ENCODE measurements around the gene CDC25B. TPM values are rescaled to one million over a fixed set of nuclear protein-coding genes. Genes with fewer than 3 reads are reported as not detected.
"Not testable (repeated sequence)": the region's sequence is repeated elsewhere in the genome, so short reads cannot be mapped to it uniquely, and the experiment has no call there.

The CDC25B gene
- total RNA-seq, 1 donor from 2014 or later = 127 TPM

GRCh38 chr20:3821996-3822395, 25.9 kb downstream of the CDC25B start:
- no peak for DNase-seq (ENCODE audit: low read depth)

GRCh38 chr20:3823881-3824280, 27.8 kb downstream of the CDC25B start:
- no peak for DNase-seq (ENCODE audit: low read depth)

GRCh38 chr20:3825526-3825925, 29.4 kb downstream of the CDC25B start:
- DNase-seq (ENCODE audit: low read depth) = no peak

- no peak for DNase-seq (ENCODE audit: low read depth)
These were observed 30.3 kb downstream of the CDC25B start for GRCh38 chr20:3826420-3826819.

- no peak for DNase-seq (ENCODE audit: low read depth)
These were observed 32.7 kb downstream of the CDC25B start for GRCh38 chr20:3828798-3829197.

- not testable (repeated sequence) for DNase-seq (ENCODE audit: low read depth)
These were observed 33.8 kb downstream of the CDC25B start for GRCh38 chr20:3829891-3830290.

GRCh38 chr20:3836132-3836531, 40.0 kb downstream of the CDC25B start:
- DNase-seq (ENCODE audit: low read depth) = no peak

GRCh38 chr20:3839328-3839727, 43.2 kb downstream of the CDC25B start:
- DNase-seq (ENCODE audit: low read depth) = no peak

GRCh38 chr20:3840201-3840600, 44.1 kb downstream of the CDC25B start:
- DNase-seq (ENCODE audit: low read depth) = not testable (repeated sequence)

GRCh38 chr20:3842348-3842930, 46.3 kb downstream of the CDC25B start:
- peak; percentile 43 for DNase-seq (ENCODE audit: low read depth)

- DNase-seq (ENCODE audit: low read depth) = peak; percentile 54
These were observed 47.4 kb downstream of the CDC25B start for GRCh38 chr20:3843490-3843889.

- DNase-seq (ENCODE audit: low read depth) = not testable (repeated sequence)
These were observed 48.0 kb downstream of the CDC25B start for GRCh38 chr20:3843990-3844619.

GRCh38 chr20:3846378-3846739, 50.2 kb downstream of the CDC25B start:
- DNase-seq (ENCODE audit: low read depth) = no peak

- peak; percentile 84 for DNase-seq (ENCODE audit: low read depth)
These were observed 50.8 kb downstream of the CDC25B start, which contains the start of gene MAVS for GRCh38 chr20:3846740-3847428. MAVS (plus strand) TSS chr20:3846834; CDS start chr20:3854625, 7,791 bp downstream.

- DNase-seq (ENCODE audit: low read depth) = no peak
These were observed 51.4 kb downstream of the CDC25B start for GRCh38 chr20:3847429-3847940.

- DNase-seq (ENCODE audit: low read depth) = no peak
These were observed 52.5 kb downstream of the CDC25B start for GRCh38 chr20:3848565-3848964.

- no peak for DNase-seq (ENCODE audit: low read depth)
These were observed 58.4 kb downstream of the CDC25B start for GRCh38 chr20:3854462-3854871.

Other genes with a start within 250 kb of the CDC25B start
- not detected in 2 replicates for gene GFRA4, start 132.9 kb upstream of the CDC25B start, total RNA-seq
- gene ADAM33, start 114.3 kb upstream of the CDC25B start, total RNA-seq = 0.62 and 0.72 TPM in 2 replicates
- gene SIGLEC1, start 83.7 kb upstream of the CDC25B start, total RNA-seq = 0.53 and 1.3 TPM in 2 replicates
- gene HSPA12B, start 63.6 kb upstream of the CDC25B start, total RNA-seq = not detected in 2 replicates
- 40.8 and 42.4 TPM in 2 replicates for gene ADISSP, start 28.6 kb upstream of the CDC25B start, total RNA-seq
- gene SPEF1, start 14.9 kb upstream of the CDC25B start, total RNA-seq = 0.11 TPM in 1 of 2 replicates, not detected in the other
- 86.0 and 88.2 TPM in 2 replicates for gene CENPB, start 9.6 kb upstream of the CDC25B start, total RNA-seq
- 23.8 and 24.6 TPM in 2 replicates for gene AP5S1, start 24.2 kb downstream of the CDC25B start, total RNA-seq
- gene MAVS, start 50.5 kb downstream of the CDC25B start, total RNA-seq = 21.3 and 26.7 TPM in 2 replicates
- gene PANK2, start 93.1 kb downstream of the CDC25B start, total RNA-seq = 31.6 and 37.7 TPM in 2 replicates
- gene RNF24, start 219.2 kb downstream of the CDC25B start, total RNA-seq = 15.4 and 18.6 TPM in 2 replicates

Data from myocyte (in vitro differentiated cells).